ENCODE measurements around the gene RRP15.

RRP15 gene

DNA sequence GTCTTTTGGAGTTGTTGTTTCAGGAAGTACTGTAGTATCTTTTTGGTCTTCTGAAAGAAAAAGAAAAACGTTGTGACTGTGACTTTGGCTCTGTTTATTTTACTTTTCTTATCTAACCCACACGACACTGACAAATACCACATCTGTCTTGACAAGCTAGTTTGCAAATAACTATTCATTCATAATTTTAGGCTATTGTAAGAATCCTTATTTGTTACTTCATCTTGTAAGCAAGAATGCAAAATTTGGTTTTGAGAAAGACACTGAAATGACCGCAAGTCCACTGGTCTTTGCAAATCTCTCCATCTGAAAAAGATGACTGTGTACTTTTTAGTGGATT, 72.8 kb downstream of the RRP15 start:
- TF ChIP-seq, protein P1, sequence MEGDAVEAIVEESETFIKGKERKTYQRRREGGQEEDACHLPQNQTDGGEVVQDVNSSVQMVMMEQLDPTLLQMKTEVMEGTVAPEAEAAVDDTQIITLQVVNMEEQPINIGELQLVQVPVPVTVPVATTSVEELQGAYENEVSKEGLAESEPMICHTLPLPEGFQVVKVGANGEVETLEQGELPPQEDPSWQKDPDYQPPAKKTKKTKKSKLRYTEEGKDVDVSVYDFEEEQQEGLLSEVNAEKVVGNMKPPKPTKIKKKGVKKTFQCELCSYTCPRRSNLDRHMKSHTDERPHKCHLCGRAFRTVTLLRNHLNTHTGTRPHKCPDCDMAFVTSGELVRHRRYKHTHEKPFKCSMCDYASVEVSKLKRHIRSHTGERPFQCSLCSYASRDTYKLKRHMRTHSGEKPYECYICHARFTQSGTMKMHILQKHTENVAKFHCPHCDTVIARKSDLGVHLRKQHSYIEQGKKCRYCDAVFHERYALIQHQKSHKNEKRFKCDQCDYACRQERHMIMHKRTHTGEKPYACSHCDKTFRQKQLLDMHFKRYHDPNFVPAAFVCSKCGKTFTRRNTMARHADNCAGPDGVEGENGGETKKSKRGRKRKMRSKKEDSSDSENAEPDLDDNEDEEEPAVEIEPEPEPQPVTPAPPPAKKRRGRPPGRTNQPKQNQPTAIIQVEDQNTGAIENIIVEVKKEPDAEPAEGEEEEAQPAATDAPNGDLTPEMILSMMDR (IDR thresholded peaks at IDR 0.05; ENCODE audit: poor library complexity, severe bottlenecking) = no peak
- H3K4me1 ChIP-seq (ENCODE audit: insufficient read depth, poor library complexity, severe bottlenecking) = no peaks in the 10 kb centered on the region
- no peak for ATAC-seq (ENCODE audit: low read depth)
- no peak overlapping the region for H3K27ac ChIP-seq (ENCODE audit: poor library complexity, severe bottlenecking)
- H3K36me3 ChIP-seq (ENCODE audit: low read depth) = no peaks in the 10 kb centered on the region
- no peaks in the 10 kb centered on the region for H3K27me3 ChIP-seq (ENCODE audit: insufficient read depth, poor library complexity, severe bottlenecking)
- no peak overlapping the region for H3K4me3 ChIP-seq (ENCODE audit: severe bottlenecking)
- no peak for DNase-seq (ENCODE audit: low spot score)
- H3K9me3 ChIP-seq (ENCODE audit: severe bottlenecking) = no peaks in the 10 kb centered on the region

DNA sequence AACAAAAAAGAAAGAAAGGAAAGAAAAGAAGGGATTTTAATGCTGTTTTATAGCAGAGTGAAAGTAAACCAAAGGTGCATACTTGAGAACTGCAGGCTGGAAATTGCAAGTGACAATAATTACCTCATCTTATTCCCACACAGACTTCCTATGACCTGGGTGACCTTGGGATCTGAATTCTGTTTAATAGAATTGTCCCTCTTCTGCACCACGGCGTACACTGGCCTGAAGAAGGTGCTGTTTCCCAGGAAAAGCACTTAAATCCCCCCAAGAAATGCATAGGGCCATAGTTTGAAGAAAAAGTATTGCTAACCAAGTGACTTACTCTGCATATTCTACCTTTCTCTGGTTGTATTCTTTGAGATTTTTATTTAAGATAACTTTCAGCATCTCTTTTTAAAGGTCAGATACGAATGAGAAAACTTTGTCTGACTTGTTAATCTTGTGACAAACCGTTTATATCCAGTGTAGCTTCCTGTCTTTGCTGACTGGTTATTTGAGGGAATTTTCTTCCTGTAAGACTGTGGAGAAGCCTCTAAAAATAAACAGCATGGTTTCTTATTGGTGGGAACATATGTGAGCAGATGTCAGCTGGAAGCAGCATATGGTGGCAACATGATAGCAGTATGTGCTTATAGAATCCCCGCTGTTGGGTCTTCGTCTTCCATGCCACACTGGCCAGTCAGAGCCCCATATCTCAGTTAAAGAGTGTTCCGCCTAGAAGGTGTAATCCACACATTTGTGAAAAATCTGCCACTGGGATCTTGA, 76.4 kb downstream of the RRP15 start:
- no peak for ATAC-seq (ENCODE audit: low read depth)

DNA sequence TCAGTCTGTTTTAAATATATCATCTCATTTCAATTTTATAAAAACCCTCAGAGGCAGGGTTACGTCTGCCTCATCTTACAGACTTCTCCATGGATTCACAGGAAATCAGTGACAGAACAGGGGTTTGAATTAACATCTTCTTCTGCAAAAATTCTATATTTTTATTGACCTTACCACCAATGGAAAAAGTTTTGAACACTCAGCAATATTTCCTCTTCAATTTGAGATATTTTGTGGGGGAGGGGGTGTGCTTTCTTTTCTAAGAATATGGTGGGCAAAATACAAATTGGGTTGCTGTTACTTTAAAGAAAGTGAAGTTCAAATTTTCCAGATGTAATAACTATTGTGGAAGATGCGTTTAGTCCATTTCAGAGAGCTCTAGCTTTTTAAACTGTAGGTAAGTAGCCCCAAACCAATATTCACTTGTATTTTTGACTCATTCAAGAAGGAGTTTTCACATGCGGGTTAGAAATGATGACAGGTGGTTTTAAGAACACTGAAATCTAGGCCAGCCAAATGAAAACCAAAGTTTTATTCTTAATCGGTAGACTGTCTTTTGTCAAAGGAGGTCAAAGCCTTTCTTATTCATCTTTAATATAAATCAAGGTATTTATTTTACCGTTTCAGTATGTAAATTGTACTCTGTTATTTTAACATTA, 77.5 kb downstream of the RRP15 start:
- TF ChIP-seq, protein P1 (IDR thresholded peaks at IDR 0.05; ENCODE audit: poor library complexity, severe bottlenecking) = no peak
- Histone ChIP-seq H3K9me3 (ENCODE audit: severe bottlenecking) (no peaks in the 10 kb centered on the region), H3K27ac (ENCODE audit: poor library complexity, severe bottlenecking) (no peak overlapping the region)

More for the DNA sequence above, 76.4 kb downstream of the RRP15 start:
- Histone ChIP-seq H3K27ac (ENCODE audit: poor library complexity, severe bottlenecking) (no peak overlapping the region), H3K27me3 (ENCODE audit: insufficient read depth, poor library complexity, severe bottlenecking) (no peaks in the 10 kb centered on the region), H3K4me1 (ENCODE audit: insufficient read depth, poor library complexity, severe bottlenecking) (no peaks in the 10 kb centered on the region), H3K4me3 (ENCODE audit: severe bottlenecking) (no peak overlapping the region), H3K9me3 (ENCODE audit: severe bottlenecking) (no peaks in the 10 kb centered on the region), H3K36me3 (ENCODE audit: low read depth) (no peaks in the 10 kb centered on the region)
- TF ChIP-seq, protein P1 (IDR thresholded peaks at IDR 0.05; ENCODE audit: poor library complexity, severe bottlenecking) = peak; percentile 40
- no peak for DNase-seq (ENCODE audit: low spot score)

DNA sequence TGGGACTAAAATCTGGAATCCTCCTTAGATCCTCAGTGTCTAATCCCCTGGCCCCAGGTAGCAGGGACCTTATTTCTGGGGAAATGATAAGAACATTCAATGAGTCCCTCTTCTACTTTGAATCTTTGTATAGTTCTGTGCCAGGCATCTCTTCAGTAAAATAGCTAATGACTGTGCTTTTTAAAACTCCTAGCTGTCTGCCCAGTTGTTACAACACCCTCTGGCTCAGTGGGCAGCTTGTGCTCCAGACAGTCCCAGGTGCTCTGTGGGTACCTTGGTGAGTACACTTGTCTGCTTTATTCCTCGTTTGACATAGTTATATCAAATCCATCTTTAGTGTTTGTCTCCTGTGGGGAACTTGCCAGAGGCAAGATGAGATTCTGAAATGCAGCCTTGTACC, 78.0 kb downstream of the RRP15 start:
- no peak overlapping the region for H3K4me3 ChIP-seq (ENCODE audit: severe bottlenecking)
- H3K9me3 ChIP-seq (ENCODE audit: severe bottlenecking) = no peaks in the 10 kb centered on the region
- DNase-seq (ENCODE audit: low spot score) (no peak), ATAC-seq (ENCODE audit: low read depth) (no peak)
- H3K36me3 ChIP-seq (ENCODE audit: low read depth) = no peaks in the 10 kb centered on the region
- no peaks in the 10 kb centered on the region for H3K4me1 ChIP-seq (ENCODE audit: insufficient read depth, poor library complexity, severe bottlenecking)
- no peak overlapping the region for H3K27ac ChIP-seq (ENCODE audit: poor library complexity, severe bottlenecking)
- no peaks in the 10 kb centered on the region for H3K27me3 ChIP-seq (ENCODE audit: insufficient read depth, poor library complexity, severe bottlenecking)
- TF ChIP-seq, protein P1 (IDR thresholded peaks at IDR 0.05; ENCODE audit: poor library complexity, severe bottlenecking) = no peak

More for the DNA sequence above, 77.5 kb downstream of the RRP15 start:
- Histone ChIP-seq H3K4me1 (ENCODE audit: insufficient read depth, poor library complexity, severe bottlenecking) (no peaks in the 10 kb centered on the region), H3K4me3 (ENCODE audit: severe bottlenecking) (no peak overlapping the region), H3K27me3 (ENCODE audit: insufficient read depth, poor library complexity, severe bottlenecking) (no peaks in the 10 kb centered on the region), H3K36me3 (ENCODE audit: low read depth) (no peaks in the 10 kb centered on the region)
- DNase-seq (ENCODE audit: low spot score) (no peak), ATAC-seq (ENCODE audit: low read depth) (no peak)
